Subcutaneous adipose tissue (tissue), 4 donors: Measurements from ENCODE around the gene ACAN. TPM values are rescaled to one million over a fixed set of nuclear protein-coding genes. Genes with fewer than 3 reads are reported as not detected.

Experiments used
- total RNA-seq, 4 donors: library from RNA; depleted of rRNA; stranded (reverse); fragments of >200 nt; gene quantifications; one replicate each; pipeline ENCODE4 v1.1.0, GENCODE V29; 2016
- TF ChIP-seq, protein P1 (sequence below): fragments of 450-650 bp; IDR thresholded peaks from one replicate; pipeline ENCODE4 v1.5.1; 2016; ENCODE audit warnings: low read depth, mild to moderate bottlenecking, control low read depth, antibody characterized with exemption, moderate library complexity

ACAN gene
- total RNA-seq, 4 donors from 2014 or later, result not detected

- TF ChIP-seq, protein P1, sequence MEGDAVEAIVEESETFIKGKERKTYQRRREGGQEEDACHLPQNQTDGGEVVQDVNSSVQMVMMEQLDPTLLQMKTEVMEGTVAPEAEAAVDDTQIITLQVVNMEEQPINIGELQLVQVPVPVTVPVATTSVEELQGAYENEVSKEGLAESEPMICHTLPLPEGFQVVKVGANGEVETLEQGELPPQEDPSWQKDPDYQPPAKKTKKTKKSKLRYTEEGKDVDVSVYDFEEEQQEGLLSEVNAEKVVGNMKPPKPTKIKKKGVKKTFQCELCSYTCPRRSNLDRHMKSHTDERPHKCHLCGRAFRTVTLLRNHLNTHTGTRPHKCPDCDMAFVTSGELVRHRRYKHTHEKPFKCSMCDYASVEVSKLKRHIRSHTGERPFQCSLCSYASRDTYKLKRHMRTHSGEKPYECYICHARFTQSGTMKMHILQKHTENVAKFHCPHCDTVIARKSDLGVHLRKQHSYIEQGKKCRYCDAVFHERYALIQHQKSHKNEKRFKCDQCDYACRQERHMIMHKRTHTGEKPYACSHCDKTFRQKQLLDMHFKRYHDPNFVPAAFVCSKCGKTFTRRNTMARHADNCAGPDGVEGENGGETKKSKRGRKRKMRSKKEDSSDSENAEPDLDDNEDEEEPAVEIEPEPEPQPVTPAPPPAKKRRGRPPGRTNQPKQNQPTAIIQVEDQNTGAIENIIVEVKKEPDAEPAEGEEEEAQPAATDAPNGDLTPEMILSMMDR, result no peak
These were observed 117.1 kb downstream of the ACAN start for GRCh38 chr15:88920186-88920891.

Other genes starting within 250 kb of the ACAN start
- 10 to 100 TPM in 1 of 4 donors, 1 to 10 TPM in 3; 4.7 to 10.9 (median 5.8) TPM for gene AEN, start 182.1 kb upstream of the ACAN start, total RNA-seq
- gene ISG20, start 164.4 kb upstream of the ACAN start, total RNA-seq, result 10 to 100 TPM in 1 of 4 donors, 1 to 10 TPM in 3; 7.5 to 12.4 (median 9.1) TPM
- 10 to 100 TPM in 2 of 4 donors, 1 to 10 TPM in 2; 3.9 to 18.8 (median 8.9) TPM for gene HAPLN3, start 92.1 kb downstream of the ACAN start, total RNA-seq
- 100 to 1,000 TPM; 213 to 446 (median 343) TPM for gene MFGE8, start 109.9 kb downstream of the ACAN start, total RNA-seq